Heart left ventricle (tissue), 13 donors: ENCODE results near the gene ZNF12.

Source experiments
- CTCF ChIP-seq, 12 donors: fragments of 200-600 bp; sonication (generic) in 4 of 12; IDR thresholded peaks; one replicate each; pipeline versions ENCODE4 v1.5.0 to v1.8.0; 2018 to 2022; ENCODE audit warnings: antibody characterized with exemption in 12 of 12, mild to moderate bottlenecking in 5 of 12
- POLR2A ChIP-seq, 2 donors: fragments of 450-650 bp; IDR thresholded peaks; one replicate each; pipeline ENCODE4 v1.6.1; 2017; ENCODE audit warnings: antibody characterized with exemption in 2 of 2, mild to moderate bottlenecking in 2 of 2, moderate library complexity in 2 of 2
- donor health status: ischemic (EF 13 %, LVEDD 7.1; RV severe dilation, severe dysfunction).
- donor health status: DM: no; HTN: yes; CAD: no.
- donor health status: DM: no; HTN: no; CAD: no.
- donor health status: ischemic (EF 25% LVEDD 6.9; RV normal size, moderate dysfunction).
- donor health status: ischemic (EF 25% LVEDD 5.7; RV mildly dilated, moderate dysfunction).
- donor health status: ischemic (EF 35%, LVEDD 5.7; RV mildly dilated, moderate dysfunction).
- donor health status: nonischemic (EF 11% LVEDD 7.7; RV severe dilation, severe dysfunction).
- donor health status: DM: yes; HTN: yes; CAD: no.
- donor health status: PGD.
- donor health status: ischemic (EF 29% LVEDD 5.4; RV normal size, mild dysfunction).
- donor health status: nonischemic (EF 23%, LVEDD 6.1; RV moderate dilation, normal function).

GRCh38 chr7:6642861-6643640, 63.7 kb downstream of the ZNF12 start:
- TF ChIP-seq CTCF (IDR thresholded peaks at IDR 0.05) = no peak
- no peak for TF ChIP-seq POLR2A (IDR thresholded peaks at IDR 0.05)
